NCI-H1092 treated with DMSO at 0.1 percent for 48 hours (cell line): Measurements from ENCODE around the gene VCX.
"Not testable (repeated sequence)": the region's sequence is repeated elsewhere in the genome, so short reads cannot be mapped to it uniquely, and the experiment has no call there.

Experiments used
- DNase-seq: peaks from one replicate; lab custom pipeline; 2025; lab: John Stamatoyannopoulos, UW

The VCX gene

DNA sequence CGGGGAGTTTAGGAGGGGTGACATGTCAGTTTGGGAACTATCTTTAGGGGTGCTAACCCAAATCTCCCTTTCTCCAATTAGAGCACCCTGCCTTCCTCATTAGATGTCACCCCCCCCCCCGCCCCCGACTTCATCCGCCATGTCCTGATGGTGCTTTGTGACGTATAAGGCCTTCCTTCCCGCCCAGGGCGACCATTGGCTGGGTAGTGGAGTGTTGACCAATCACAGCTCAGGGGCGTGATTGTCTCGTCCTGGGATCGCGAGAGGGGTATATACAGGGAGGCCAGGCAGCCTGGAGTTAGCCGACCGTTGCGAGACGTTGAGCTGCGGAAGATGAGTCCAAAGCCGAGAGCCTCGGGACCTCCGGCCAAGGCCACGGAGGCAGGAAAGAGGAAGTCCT is at the start of gene VCX:
Gene VCX (plus strand): TSS at position 301 of the 400 bp plus-strand sequence. CDS start 33 bp downstream, at position 334.
- not testable (repeated sequence) for DNase-seq

DNA sequence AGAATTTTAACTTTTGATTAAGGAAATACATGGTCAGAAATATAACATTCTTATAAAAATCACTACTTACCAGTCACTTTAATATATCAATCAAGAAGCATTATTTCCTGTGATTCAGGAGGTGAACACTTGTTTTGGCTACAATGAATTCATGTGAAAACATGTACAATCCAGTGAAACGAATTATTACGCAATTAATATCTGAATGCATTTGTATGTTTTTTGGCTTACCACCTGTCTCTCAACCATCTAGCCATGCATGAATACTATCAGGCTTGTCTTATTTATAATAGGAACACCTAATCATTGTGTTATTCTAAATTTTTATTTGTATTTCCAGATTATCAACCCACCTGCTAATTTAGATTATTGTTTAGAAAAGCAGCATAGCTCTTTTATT is 44.6 kb upstream of the VCX start:
- DNase-seq: no peak

DNA sequence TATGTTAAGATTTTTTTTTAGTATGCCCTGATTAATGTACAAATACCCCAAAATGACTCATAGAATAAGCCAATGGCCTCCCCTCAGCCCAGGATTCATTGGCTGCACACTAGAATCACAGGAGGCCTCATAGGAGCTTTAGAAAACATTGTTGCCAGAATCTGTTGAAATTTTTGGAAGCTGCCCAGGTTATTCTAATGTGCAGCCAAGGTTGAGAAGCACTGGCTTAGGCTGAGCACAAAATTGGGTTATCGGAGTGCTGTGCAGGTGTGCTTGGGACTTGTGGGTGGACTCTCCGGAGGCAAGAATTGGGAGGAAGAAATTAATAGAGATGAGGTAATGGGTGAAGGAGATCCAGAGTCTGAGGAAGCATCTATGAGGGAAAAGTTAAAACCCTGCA is 41.3 kb upstream of the VCX start:
- no peak for DNase-seq

DNA sequence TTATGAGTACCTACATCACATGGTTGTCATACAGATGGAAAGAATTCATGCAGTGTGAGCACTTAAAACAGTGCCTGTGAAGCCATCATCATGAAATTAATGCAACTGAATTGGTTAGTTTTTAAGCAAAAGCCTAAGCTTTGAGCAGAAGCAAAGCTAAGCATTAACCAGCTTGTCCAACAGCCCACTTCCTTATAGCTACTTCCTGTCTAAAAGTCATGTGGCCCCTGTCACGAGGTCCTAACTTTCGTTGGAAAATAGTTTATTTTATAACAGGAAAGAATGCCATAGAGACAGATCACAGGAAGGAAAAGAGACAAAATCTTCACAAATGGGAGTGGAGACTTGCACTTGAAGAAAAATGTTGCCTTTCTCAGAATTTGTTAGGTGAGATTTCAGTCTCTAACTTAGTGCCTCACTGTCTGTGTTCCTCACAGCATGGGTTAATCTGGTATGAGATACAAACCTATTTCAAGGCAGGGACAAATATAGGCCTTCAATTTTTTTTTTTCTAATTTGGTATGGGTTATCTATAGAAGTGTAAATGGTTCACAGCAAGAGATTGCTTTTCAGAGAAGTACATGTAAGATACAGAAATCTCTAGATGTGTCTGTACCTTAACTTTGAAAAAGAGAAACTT is 27.7 kb upstream of the VCX start:
- DNase-seq: no peak

DNA sequence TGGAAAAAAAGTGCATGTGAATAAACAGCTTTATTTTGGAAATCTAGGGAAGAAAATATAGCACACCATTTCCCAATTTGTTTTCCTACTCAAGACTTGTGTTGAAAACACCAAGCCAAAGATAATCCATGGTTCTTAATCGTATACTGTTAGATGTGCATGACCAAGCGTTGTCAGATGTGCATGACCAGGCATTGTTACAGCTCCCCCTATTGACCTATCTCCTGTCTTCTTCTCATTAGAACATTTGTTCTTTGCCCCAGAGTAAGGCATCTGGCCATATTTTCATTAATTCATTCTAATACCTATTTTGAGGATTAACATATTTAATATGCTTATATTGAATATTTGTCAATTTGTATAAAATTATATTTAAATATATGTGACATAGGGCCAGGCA is 14.4 kb upstream of the VCX start:
- DNase-seq: no peak

DNA sequence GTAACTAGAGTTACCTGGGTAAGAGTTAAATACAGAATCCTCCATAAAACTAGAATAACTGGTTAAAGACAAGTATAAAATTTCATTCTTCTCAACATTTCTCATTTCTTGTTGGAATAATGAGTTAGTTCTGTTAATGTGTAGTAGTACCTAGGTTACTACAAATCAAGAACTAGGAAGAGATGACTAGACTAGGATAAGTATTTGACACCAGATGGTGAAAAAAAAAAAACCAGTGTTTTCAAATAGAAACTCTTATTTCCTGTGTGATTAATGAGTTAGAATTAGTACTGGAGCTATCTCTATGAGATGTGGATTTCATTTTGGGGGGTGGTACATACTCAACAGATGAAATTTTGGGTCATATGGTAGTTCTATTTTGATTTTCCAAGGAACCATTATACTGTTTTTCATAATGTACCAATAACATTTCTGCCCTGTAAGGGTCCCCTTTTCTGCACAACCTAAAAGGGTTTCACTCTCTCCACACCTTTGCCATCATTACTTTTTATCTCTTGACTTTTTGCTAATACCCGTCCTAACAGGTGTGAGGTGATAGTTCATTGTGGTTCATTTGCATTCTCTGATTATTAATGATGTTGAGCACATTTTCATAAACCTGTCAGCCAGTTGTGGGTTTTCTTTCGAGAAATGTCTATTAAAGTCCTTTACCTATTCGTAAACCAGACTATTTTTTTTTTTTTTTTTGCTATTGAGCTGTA is 1.7 kb upstream of the VCX start:
- DNase-seq: no peak

DNA sequence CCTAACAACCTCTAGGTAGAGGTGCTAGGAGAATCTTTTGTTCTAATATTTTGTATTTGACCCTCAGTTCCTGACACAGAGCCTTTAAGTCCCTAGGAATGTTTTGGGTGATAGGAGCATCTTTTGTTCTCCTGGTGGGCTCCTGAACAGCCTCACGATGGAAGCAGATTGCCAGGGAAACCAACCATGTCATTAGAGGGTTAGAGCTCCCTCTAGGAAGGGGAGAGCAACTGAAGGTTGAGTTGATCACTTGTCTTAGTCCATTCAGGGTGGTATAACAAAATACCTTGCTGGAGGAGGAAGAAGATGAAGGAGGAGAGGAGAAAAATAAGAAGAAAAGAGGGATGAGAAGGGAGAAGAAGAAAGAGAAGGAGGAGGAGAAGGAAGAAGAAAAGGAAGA is 9.2 kb downstream of the VCX start:
- no peak for DNase-seq

DNA sequence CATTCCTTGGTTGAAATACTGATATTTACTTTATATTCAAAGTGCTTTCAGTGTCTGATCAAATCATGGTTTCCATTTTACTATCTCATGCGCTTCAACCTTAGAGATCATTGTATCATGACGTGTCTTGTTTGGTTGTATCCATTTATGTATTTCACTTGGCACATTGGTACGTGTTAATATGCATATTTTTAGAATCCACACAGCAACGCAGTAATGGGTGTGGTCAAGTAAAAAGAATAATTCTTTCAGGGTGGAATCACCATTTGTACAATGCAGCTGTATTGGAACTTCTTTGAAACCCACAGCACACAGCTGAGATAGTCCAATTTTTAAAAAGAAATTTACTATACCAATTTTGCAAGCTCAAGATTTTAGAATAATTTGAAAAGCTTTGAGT is 29.1 kb downstream of the VCX start:
- DNase-seq: no peak

DNA sequence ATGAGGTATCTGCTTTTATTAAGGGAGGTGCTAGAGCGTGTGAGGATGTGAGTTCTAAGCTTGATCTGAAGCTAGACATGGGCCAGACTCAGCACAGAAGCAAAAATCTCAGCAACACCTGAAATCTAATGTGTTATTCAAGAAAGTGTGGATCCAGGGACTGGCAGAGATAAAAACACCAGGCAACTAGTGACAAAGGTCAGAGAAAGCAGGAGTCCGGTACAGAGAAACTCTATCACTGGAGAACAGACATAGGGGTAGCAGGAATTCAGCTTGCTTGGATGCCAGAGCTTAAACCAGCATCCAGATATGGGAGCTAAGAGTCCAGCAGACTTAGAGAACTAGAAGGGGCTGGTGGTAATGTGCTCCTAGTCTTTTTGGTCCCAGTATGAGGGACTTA is 34.0 kb downstream of the VCX start:
- DNase-seq: no peak

DNA sequence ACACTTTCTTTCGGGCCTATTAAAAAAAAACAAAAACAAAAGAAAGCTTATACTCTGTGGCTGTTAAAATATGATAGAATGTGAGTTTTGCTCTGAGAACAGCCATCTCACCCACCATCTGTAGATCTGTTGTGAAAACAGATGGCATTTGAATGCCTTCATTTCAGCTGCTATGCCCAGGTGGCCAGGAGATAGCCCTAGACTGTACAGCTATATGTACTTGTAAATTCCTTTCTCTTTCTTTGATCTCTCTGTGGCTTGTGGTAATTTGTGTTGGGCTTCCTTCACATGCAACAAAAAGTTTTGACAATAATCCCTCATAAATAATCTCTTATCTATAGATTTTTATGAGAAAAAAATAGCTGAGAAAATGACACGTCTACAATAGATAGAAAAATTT is 46.2 kb downstream of the VCX start:
- no peak for DNase-seq

DNA sequence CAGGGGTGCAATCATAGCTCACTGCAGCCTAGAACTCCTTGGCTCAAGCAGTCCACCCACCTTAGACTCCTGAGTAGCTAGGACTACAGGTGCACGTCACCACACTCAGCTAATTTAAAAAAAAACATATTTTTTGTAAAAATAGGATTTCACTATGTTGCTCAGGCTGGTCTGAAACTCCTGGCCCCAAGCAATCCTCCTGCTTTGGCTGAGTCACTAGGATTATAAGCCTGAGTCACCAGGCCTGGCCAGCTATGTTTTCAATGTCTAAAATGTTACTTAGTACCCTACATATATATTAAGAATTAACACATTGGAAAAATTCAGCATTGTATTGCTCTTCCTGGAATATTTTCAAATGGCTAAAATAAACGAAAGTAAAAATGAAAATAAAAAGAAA is 46.7 kb downstream of the VCX start:
- no peak for DNase-seq

DNA sequence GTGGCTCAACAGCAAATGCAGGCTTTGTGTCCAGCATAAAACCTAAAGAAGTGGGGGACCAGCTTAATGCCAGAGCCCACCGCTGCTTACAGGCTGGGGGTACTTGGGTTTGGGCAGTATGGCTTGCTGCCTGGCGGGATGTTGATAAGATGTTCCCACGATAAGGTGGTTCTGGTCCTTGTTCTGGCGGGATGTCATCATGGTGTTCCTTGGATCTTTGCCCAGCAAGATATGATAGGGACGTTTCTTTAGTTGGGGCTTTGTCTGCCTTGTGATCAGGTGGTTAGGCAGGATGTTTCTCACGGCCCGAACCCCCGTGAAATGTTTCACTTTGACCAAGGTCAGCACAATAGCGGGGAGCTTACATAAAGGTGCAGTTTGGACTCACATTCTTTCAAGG is 49.0 kb downstream of the VCX start:
- DNase-seq: no peak
